ENCODE results near the gene FCGR3A.
"Not testable (repeated sequence)": the region's sequence is repeated elsewhere in the genome, so short reads cannot be mapped to it uniquely, and the experiment has no call there.

Gene FCGR3A

GRCh38 chr1:161556143-161556542 is 6.5 kb upstream of the FCGR3A start:
- not testable (repeated sequence) for DNase-seq

GRCh38 chr1:161554815-161555417 is 5.3 kb upstream of the FCGR3A start:
- not testable (repeated sequence) for DNase-seq

GRCh38 chr1:161554340-161554739 is 4.7 kb upstream of the FCGR3A start:
- not testable (repeated sequence) for DNase-seq

GRCh38 chr1:161553631-161554030 is 4.0 kb upstream of the FCGR3A start:
- DNase-seq: not testable (repeated sequence)

GRCh38 chr1:161550942-161551341 is 1.3 kb upstream of the FCGR3A start:
- DNase-seq: not testable (repeated sequence)

GRCh38 chr1:161548749-161549406 is 740 bp downstream of the FCGR3A start:
- DNase-seq: not testable (repeated sequence)

- DNase-seq: not testable (repeated sequence)
These were observed 1.4 kb downstream of the FCGR3A start for GRCh38 chr1:161547995-161548741.

GRCh38 chr1:161545005-161545731 is 4.5 kb downstream of the FCGR3A start:
- not testable (repeated sequence) for DNase-seq

GRCh38 chr1:161543125-161543524 is 6.5 kb downstream of the FCGR3A start:
- not testable (repeated sequence) for DNase-seq

- not testable (repeated sequence) for DNase-seq
These were observed 7.5 kb downstream of the FCGR3A start for GRCh38 chr1:161542091-161542559.

- DNase-seq: not testable (repeated sequence)
These were observed 9.1 kb downstream of the FCGR3A start for GRCh38 chr1:161540570-161540960.

- DNase-seq: peak; percentile 40 to 99 (median 81)
These were observed 9.7 kb downstream of the FCGR3A start for GRCh38 chr1:161539731-161540569.

GRCh38 chr1:161538925-161539479 is 10.6 kb downstream of the FCGR3A start:
- DNase-seq: not testable (repeated sequence)

- DNase-seq: not testable (repeated sequence)
These were observed 12.4 kb downstream of the FCGR3A start for GRCh38 chr1:161537068-161537669.

GRCh38 chr1:161532644-161533567 is 16.7 kb downstream of the FCGR3A start:
- DNase-seq: not testable (repeated sequence)

GRCh38 chr1:161531986-161532643 is 17.5 kb downstream of the FCGR3A start:
- DNase-seq: no peak

- peak; percentile 59 to 96 (median 70) for DNase-seq
These were observed 18.7 kb downstream of the FCGR3A start for GRCh38 chr1:161530671-161531641.

- peak in 2 of 4 experiments; percentile 15 to 62 for DNase-seq
These were observed 19.5 kb downstream of the FCGR3A start for GRCh38 chr1:161530158-161530557.
